Endothelial cell of umbilical vein (primary cell): Measurements from ENCODE around the gene AKAP13. TPM values are rescaled to one million over a fixed set of nuclear protein-coding genes. Genes with fewer than 3 reads are reported as not detected.

Experiments used
- BruUV-seq: library from RNA; stranded (reverse); fragments of 400-500 nt; replicated peaks from 2 replicates; lab custom pipeline; 2021; lab: Mats Ljungman, UMichigan
- CTCF ChIA-PET: fragments of 300-600, 350-600 bp; sonication (Branson Sonifier 250); formaldehyde crosslinking; loops from one replicate; lab custom pipeline; 2021; ENCODE audit warnings: antibody characterized with exemption, inconsistent platforms; lab: Charles Lee
- POLR2A ChIA-PET: fragments of 300-600, 350-600 bp; sonication (Branson Sonifier 250); formaldehyde crosslinking; loops from one replicate; lab custom pipeline; 2021; ENCODE audit warnings: antibody characterized with exemption, inconsistent platforms; lab: Charles Lee
- DNase-seq: peaks from one replicate; pipeline ENCODE4 v3.0.0-alpha.2; 2011; ENCODE audit warnings: low read depth, low spot score
- FAIRE-seq: peaks from 2 replicates; lab custom pipeline; 2011; peaks lifted over from hg19 to GRCh38; lab: Jason Lieb, UNC
- H2AFZ ChIP-seq: 2 replicates; pipeline ENCODE4 v1.6.0; 2012; ENCODE audit warnings: low read depth, low read length, control low read depth, inconsistent platforms
- H3K27ac ChIP-seq: 2 replicates; pipeline ENCODE4 v1.5.1; 2011; ENCODE audit warnings: low read depth, mild to moderate bottlenecking, control low read depth, low read length, moderate library complexity; ENCODE audit not compliant: insufficient read depth
- H3K27me3 ChIP-seq, 2 experiments: 2 replicates each; pipeline versions ENCODE4 v1.6.0 to v1.6.1; 2011; ENCODE audit warnings: low read length in 2 of 2, mixed read lengths in 1 of 2; ENCODE audit not compliant: control insufficient read depth in 2 of 2, insufficient read depth in 2 of 2
- H3K36me3 ChIP-seq, 2 experiments: 2 replicates in 1 of 2; 3 replicates in 1 of 2; pipeline ENCODE4 v1.5.1; 2011; ENCODE audit warnings: low read length in 2 of 2, mild to moderate bottlenecking in 1 of 2, moderate library complexity in 1 of 2; ENCODE audit not compliant: control insufficient read depth in 2 of 2, insufficient read depth in 2 of 2; ENCODE audit errors: extremely low read depth in 1 of 2
- H3K4me1 ChIP-seq: 3 replicates; pipeline ENCODE4 v1.5.1; 2011; ENCODE audit warnings: mild to moderate bottlenecking, low read length; ENCODE audit not compliant: control insufficient read depth, insufficient read depth; ENCODE audit errors: extremely low read depth
- H3K4me2 ChIP-seq: 2 replicates; pipeline ENCODE4 v1.6.1; 2011; ENCODE audit warnings: low read length, control low read depth, mixed read lengths; ENCODE audit not compliant: insufficient read depth
- H3K4me3 ChIP-seq, 3 experiments: fragments of 200-600 bp in 1 of 3; sonication (generic), shearing (Covaris generic) in 1 of 3; replicated peaks in 1 of 3; 2 replicates each; pipeline ENCODE4 v1.5.1; 2011 to 2016; ENCODE audit warnings: control low read depth in 3 of 3, low read length in 3 of 3, mild to moderate bottlenecking in 2 of 3, inconsistent platforms in 1 of 3, low read depth in 1 of 3, moderate library complexity in 1 of 3; ENCODE audit not compliant: insufficient read depth in 1 of 3
- H3K79me2 ChIP-seq: 2 replicates; pipeline ENCODE4 v1.6.0; 2012; ENCODE audit warnings: low read length, inconsistent platforms; ENCODE audit not compliant: control insufficient read depth, insufficient read depth
- H3K9ac ChIP-seq: replicated peaks from 2 replicates; pipeline ENCODE3; 2011; ENCODE audit warnings: low read length, control low read depth; ENCODE audit not compliant: insufficient read depth; ENCODE audit errors: extremely low read depth
- H3K9me1 ChIP-seq: replicated peaks from 3 replicates; pipeline ENCODE4 v1.6.0; 2011; ENCODE audit warnings: mild to moderate bottlenecking, low read length; ENCODE audit not compliant: control insufficient read depth, insufficient read depth; ENCODE audit errors: extremely low read depth
- H3K9me3 ChIP-seq: replicated peaks from 2 replicates; pipeline ENCODE4 v1.5.1; 2012; ENCODE audit warnings: low read length, inconsistent platforms; ENCODE audit not compliant: control insufficient read depth, insufficient read depth
- H4K20me1 ChIP-seq: replicated peaks from 2 replicates; pipeline ENCODE3; 2011; ENCODE audit warnings: mild to moderate bottlenecking, low read length; ENCODE audit not compliant: control insufficient read depth, insufficient read depth; ENCODE audit errors: extremely low read depth
- CTCF ChIP-seq, 2 donors: IDR thresholded peaks; 1 replicate in 1 of 2; 2 replicates in 1 of 2; pipeline ENCODE4 v1.5.1; 2011; ENCODE audit warnings: low read length in 2 of 2, mild to moderate bottlenecking in 2 of 2, moderate library complexity in 2 of 2, control low read depth in 1 of 2, inconsistent platforms in 1 of 2, low read depth in 1 of 2; ENCODE audit not compliant: insufficient read depth in 1 of 2; ENCODE audit errors: extremely low read depth in 1 of 2
- JUN ChIP-seq: IDR thresholded peaks from 2 replicates; pipeline ENCODE4 v1.6.1; 2011; ENCODE audit warnings: borderline replicate concordance, low read depth; ENCODE audit not compliant: insufficient read length, insufficient read depth
- MAX ChIP-seq: IDR thresholded peaks from 2 replicates; pipeline ENCODE4 v1.6.1; 2011; ENCODE audit not compliant: insufficient read depth, insufficient read length
- MYC ChIP-seq: IDR thresholded peaks from one replicate; pipeline ENCODE4 v1.6.1; 2011; ENCODE audit warnings: mild to moderate bottlenecking, low read depth, low read length
- POLR2A ChIP-seq: IDR thresholded peaks from 2 replicates; pipeline ENCODE4 v1.6.1; 2012; ENCODE audit warnings: low read depth, mild to moderate bottlenecking, control low read depth, low read length
- dilution Hi-C: fragments of 300-500 bp; cut with MboI; formaldehyde crosslinking; loops from one replicate; pipeline ENCODE4 v1.15.0; 2019; ENCODE audit warnings: low sequenced_read_pairs; ENCODE audit not compliant: extremely low pct_ligation_motif_present
- intact Hi-C: fragments of 100-400 bp; cut with micrococcal nuclease; formaldehyde crosslinking; loops from one replicate; pipeline ENCODE4 v1.10.0; 2022
- polyA plus RNA-seq, 4 experiments: library from polyadenylated mRNA; depleted of rRNA in 3 of 4; stranded (reverse) in 3 of 4; unstranded in 1 of 4; fragments of >200 nt; gene quantifications; 2 replicates each; pipeline versions ENCODE4 v1.2.1 to v1.2.3, GENCODE V29; 2011 to 2012; ENCODE audit warnings: missing spikeins in 1 of 4
- total RNA-seq: library from RNA; stranded (reverse); gene quantifications from 2 replicates; pipeline ENCODE4 v1.2.3, GENCODE V29; 2021

The AKAP13 gene
- total and polyA plus RNA-seq, 2 donors (not counting 3 experiments of a cell fraction or from before 2014, with no cell fraction given): 22.8 to 87.8 TPM

- ChIA-PET POLR2A (no interaction called here), CTCF (interaction anchor here (1.6 kb wide), 1 partner anchor 72 kb away, joined by 4 read pairs; no protein-coding TSS in a partner anchor)
- H2AFZ ChIP-seq: no peak overlapping the region
- intact Hi-C loops (loop anchor here (1.0 kb wide), 1 partner anchor 71 kb away; no protein-coding TSS in a partner anchor), dilution Hi-C loops (no loop called here)
- no peak overlapping the region for H3K27ac ChIP-seq
- no peaks in the 10 kb centered on the region for H4K20me1 ChIP-seq
- no peak overlapping the region for H3K4me3 ChIP-seq
- no peaks in the 10 kb centered on the region for H3K79me2 ChIP-seq
- H3K9ac ChIP-seq: no peak overlapping the region
- no peaks in the 10 kb centered on the region for H3K9me1 ChIP-seq
- no peak for TF ChIP-seq JUN
- no peak for TF ChIP-seq MAX
- no peak for TF ChIP-seq POLR2A
- no peak for TF ChIP-seq MYC
- peak in 1 of 2 donors; percentile 9 for TF ChIP-seq CTCF (IDR thresholded peaks at IDR 0.05; ENCODE audit: extremely low read depth in 1 of 2, insufficient read depth in 1 of 2, low read depth in 1 of 2, low read length in 2 of 2)
- FAIRE-seq (no peak), DNase-seq (no peak)
- no TSS peak for BruUV-seq
- H3K4me1 ChIP-seq: no peaks in the 10 kb centered on the region
- no peak overlapping the region for H3K4me2 ChIP-seq
- no peaks in the 10 kb centered on the region for H3K9me3 ChIP-seq
- H3K36me3 ChIP-seq: no peaks in the 10 kb centered on the region
- no peaks in the 10 kb centered on the region for H3K27me3 ChIP-seq
Observed at GRCh38 chr15:85760531-85761371, 380.3 kb downstream of the AKAP13 start.
